NCI-H82 (cell line): Measurements from ENCODE around the gene GARIN3.

ENCODE experiments used
- DNase-seq: peaks from one replicate; lab custom pipeline; 2025; lab: John Stamatoyannopoulos, UW

The GARIN3 gene

DNA sequence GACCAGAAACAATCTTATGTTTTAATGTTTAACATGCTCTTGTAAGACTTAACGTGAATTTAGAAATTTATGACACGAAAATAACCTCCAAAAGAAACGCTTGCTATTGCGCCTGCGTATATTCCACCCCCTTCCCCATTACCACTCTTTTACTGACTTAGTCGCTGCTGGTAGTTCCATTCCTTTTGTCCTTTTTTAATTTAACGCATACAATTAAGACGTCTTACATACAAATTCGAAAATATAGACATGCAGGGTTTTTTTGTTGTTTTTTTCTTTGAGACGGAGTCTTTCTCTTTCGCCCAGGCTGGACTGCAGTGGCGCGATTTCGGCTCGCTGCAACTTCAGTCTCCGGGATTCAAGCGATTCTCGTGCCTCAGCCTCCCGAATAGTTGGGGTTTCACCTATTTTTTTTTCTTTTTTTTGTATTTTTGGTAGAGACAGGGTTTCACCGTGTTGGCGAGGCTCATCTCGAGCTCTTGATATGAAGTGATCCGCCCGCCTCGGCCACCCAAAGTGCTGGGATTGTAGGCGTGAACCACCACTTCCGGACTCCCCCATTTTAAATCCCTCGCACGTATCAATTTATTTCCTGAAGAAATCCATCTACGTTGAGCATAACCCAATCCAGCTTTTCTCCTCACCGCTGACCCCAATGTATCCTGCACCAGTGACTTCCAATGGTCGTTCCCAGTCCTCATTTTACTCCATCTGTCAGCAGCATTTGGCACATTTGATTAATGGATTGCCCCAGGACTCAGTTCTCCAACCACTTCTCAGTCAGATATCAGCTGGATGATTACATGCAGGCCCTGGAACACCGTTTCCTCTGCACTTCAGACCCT, 22.7 kb downstream of the GARIN3 start:
- peak; percentile 79 for DNase-seq

DNA sequence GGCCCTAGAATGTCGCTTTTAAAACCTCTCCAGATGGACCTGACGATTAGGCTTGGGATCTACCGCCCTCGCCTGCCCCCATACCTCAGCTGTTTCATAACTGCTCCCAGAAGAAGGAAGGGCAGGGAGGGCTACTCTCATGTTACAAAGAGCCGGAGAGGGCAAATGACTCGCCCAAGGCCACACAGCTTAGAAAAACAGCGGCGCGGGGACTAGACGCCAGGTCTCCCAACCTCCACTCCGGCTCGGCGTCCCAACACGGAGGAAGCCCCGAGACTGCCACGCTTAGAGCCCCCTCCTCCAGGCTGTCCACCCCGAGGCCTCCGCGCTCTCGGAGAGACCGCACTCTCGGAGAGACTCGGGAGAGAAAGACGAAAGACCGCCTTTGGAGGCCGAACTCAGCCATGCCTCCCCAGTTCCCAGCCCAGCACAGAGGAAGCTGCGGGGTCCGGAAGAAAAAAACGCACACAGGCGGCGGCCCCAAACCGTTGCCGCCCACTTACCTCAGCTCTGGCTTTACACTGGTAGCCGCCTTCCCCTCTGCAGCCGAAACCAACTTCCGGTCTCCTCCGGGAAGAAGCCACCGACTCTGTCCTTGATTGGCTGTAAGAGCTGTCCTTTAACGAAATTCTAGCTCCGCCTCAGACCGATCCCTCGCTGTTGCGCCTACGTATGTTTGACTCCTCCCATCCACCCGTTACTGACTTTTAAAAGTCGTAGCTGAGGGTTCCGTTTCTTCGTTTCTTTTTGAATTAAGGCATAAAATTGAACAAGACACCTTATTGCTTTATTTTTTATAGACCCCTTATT, 23.5 kb downstream of the GARIN3 start, which contains the start of gene MED7:
Gene MED7, minus strand, starts transcription at position 549 of the 810 bp plus-strand sequence. CDS start 3,434 bp downstream, outside the sequence.
- peak; percentile 99 for DNase-seq

DNA sequence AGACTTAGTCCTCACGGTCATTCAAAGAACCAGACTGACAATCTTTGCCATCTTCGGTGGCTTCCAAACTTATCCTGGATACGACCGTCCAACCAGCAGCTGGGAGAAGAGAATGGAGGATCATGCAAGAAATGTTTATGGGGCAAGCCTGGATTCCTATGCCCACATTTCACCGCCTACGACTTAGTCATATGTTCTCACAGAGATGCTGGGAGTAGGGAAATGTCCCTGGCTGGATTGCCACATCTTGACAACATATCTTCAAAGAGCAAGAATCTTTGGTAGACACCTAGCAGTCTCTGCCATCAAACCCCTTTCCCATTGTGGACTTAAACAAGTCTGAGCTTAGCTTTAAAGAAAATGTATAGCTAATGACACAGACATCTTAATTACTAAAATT, 28.4 kb downstream of the GARIN3 start:
- no peak for DNase-seq

DNA sequence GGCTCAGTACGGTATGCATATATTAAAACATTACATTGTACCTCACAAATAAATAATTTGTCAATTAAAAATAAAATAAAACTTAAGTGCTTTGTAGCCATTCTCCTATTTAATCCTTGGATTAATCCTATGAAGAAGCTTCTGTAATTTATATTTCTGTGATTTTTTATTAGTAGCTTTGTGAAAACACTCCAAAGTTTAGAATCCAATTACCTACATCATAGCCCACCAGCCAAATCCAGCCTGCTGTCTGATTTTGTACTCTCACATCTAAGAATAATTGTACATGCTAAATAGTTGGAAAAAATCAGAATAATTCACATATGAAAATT, 33.8 kb downstream of the GARIN3 start:
- no peak for DNase-seq

DNA sequence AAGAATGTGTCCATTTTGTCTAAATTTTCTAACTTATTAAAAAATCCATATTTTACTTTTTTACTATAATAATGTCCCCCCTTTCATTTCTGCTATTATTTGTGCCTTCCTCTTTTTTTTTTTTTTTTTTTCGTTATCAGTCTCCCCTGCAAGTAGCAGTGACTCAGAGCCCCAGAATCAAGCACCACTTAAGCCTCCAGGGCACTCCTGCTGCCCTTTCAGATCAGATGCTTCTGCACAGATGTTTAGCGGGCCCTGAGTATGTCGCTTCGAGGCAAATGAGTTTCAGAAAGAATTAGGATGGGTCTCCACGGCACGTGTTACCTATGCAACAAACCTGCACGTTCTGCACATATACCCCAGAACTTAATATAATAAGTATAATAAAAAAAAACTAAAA, 35.1 kb downstream of the GARIN3 start:
- DNase-seq, result peak; percentile 30

DNA sequence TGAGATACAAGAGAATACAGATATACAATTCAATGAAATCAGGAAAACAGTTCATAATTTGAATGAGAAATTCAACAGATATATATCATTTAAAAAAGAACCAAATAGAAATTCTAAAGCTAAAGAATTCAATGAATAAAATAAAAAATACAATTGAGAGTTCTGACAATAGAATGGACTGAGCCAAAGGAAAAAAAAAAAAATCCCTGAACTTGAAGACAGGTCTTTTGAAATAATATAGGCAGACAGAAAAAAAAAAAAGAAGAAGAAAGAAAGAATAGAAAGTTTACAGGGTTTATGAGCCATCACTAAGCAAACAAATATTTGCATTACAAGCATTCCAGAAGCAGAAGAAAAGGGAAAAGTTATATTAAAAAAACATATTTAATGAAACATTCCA, 44.4 kb downstream of the GARIN3 start:
- no peak for DNase-seq

DNA sequence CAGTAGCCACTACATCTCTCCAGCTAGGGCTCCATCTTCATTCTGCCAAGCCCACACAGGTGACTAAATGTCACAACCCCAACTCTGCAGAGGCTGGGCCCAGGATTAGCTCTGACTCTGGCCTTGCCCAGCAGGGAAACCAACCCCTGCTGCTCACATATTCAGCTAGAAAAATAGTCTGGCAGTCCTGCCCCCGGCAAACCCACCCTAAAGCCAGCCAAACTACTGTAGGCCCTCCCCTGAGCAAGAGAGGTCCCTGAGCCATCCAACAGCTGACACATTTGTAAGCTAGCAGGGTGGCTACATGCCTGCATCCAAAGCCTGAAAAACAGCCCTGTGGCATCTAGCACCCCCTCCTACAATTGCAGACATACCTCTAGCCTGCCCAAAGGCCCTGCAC, 46.0 kb downstream of the GARIN3 start:
- DNase-seq, result no peak

DNA sequence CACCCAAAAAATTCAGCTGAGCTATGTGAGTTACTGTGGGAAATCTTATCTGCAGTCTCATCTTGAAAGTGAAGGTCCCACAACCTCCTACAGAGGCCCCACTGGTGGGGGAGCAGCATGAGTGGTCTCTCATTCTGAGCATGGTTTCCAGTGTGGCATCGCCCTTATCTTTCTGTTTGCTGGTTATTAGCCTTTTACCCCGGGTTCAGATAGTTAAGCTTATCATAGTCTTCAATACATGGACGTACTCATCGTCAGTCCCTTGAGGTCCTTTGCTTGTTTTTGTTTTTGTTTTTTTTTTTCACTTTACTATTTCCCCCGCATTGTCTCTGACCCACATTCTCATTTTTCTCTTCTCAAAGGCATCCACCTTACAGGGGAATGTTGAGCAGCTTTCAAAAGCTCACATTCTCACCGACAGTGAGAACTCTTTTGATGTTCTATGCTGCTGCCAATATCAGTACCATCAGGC, 49.5 kb downstream of the GARIN3 start:
- DNase-seq, result no peak

DNA sequence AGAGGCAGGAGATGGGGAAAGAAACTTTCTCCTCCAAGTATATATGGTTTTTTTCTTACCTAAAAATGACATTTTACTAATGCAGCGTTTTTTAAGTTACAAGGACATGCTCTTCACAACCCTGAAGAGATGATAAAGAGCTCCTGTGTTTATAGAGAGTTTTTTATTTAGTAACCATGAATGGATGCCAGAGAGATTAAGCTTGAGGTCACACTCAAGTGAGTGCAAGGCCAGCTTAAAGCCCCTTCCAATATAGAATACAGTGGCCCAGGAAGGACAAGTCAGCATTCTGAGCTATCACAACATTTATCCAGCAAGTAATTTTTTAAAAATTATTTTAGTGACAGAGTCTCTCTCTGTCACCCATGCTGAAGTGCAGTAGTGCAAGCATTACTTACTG, 50.6 kb downstream of the GARIN3 start:
- DNase-seq, result no peak

DNA sequence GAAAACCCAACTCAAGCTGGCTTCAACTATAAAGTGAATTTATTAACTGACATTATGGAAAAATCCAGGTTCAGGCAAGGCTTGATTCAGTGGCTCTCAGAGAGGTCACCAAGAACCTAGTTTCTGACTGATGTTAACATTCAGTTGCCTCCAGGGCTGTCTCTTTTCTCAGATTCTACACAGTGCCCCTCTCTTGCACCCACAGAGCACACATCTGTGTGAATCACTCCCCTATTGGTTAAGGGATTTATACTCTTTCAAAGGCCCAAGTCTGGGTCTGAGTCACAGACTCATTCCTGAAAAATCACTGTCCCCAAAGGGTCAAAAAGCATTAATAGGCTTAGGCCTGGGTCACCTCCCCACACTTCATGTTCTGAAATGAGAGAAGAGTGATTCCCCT, 51.1 kb downstream of the GARIN3 start:
- DNase-seq, result no peak

DNA sequence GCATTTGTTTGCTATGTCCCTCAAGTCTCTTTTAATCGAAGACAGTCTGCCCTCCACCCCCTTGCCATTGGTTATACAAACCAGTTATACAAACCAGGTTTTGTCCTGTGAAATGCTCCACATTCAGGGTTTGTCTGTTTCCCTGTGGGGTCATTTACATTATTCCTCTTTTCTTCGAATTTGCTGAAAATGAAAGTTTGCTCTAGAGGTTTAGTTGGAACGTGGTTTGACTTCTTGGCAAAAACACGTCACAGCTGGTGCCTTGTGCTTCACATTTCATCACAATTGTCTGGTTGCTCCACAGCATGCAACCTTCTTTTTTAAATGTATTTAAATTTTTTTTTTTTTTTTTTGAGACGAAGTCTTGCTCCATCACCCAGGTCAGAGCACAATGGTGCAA, 53.1 kb downstream of the GARIN3 start:
- no peak for DNase-seq
